ENCODE data around the gene KCNF1.

DNA sequence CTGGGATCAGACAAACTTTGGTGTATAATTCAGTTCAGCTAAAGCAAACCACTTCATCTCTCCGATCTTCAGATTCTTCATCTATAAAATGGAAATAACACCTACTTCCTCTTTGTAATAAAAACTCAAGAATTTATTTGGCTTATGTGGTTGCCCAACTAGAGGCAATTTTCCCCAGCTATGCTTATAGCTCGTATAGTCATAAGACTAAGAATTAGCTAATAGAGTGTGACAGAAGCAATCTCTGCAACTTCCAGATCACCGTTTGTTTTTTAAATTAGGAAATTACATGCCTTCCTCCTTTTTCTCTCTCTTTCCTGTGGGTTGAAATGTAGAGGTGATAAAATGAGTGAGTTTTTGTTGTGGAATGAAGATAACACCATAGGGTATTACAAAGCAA, 35.3 kb upstream of the KCNF1 start:
- TF ChIP-seq, protein P1, sequence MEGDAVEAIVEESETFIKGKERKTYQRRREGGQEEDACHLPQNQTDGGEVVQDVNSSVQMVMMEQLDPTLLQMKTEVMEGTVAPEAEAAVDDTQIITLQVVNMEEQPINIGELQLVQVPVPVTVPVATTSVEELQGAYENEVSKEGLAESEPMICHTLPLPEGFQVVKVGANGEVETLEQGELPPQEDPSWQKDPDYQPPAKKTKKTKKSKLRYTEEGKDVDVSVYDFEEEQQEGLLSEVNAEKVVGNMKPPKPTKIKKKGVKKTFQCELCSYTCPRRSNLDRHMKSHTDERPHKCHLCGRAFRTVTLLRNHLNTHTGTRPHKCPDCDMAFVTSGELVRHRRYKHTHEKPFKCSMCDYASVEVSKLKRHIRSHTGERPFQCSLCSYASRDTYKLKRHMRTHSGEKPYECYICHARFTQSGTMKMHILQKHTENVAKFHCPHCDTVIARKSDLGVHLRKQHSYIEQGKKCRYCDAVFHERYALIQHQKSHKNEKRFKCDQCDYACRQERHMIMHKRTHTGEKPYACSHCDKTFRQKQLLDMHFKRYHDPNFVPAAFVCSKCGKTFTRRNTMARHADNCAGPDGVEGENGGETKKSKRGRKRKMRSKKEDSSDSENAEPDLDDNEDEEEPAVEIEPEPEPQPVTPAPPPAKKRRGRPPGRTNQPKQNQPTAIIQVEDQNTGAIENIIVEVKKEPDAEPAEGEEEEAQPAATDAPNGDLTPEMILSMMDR (IDR thresholded peaks at IDR 0.05; ENCODE audit: low read depth, low read length, poor library complexity, severe bottlenecking) = no peak
- no peak for TF ChIP-seq EZH2phosphoT487 (IDR thresholded peaks at IDR 0.05; ENCODE audit: borderline replicate concordance, low read length)
